Ramos (cell line): Measurements from ENCODE around the gene JPT1.

Experiments used
- in situ Hi-C: fragments of 300-500 bp; cut with MboI; formaldehyde crosslinking; loops from one replicate; pipeline ENCODE4 v1.14.3; 2022; ENCODE audit warnings: low sequenced_read_pairs; ENCODE audit not compliant: unreplicated experiment

Gene JPT1

DNA sequence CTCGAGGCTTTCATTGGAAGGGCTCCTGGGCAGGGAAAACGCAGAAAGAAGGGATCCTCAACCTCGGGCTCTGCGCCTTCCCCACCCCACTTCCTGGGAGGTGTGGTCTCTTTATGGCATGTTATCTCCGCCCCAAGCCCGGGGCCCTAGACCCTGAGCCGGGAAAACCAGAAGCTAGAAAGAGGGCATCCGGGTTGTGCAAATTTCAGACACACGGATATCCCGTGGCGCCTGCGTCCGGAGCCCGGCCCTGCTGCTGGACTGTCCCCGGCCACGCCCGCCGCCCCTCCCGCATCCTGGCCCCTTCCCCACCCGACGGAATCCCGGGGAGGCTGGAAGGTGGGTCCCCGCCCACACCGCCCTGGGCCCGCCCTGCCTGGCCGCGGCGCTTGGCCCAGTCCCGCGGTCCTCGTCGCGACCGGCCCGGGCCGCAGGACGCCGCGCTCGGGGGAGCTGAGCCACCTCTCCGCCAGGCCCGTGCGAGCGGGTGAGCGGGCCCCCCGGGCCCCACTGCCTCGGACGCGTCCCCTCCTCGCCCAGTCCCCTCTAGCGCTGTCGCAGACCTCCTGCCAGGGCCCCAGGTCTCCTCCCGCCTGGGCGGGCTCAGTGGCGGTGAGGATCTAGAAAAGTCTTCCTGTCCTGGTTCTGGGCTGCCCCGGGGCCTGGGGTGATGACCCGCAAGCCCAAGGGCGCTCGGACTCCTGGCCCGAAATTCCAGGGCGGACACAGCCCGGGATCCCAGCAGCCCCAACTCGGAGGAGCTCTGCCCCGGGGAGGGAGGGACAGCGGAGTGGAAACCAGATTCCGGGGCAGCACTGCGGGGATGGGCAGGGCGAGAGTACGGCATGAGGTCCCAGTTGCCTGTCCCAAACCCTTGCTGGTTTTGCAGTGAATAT is 66.5 kb downstream of the JPT1 start, which contains the start of gene SLC16A5:
TSS of gene SLC16A5 (plus strand) at position 397 of the 896 bp plus-strand sequence. CDS start 5,683 bp downstream, outside the sequence.
- in situ Hi-C loops: no loop called here

DNA sequence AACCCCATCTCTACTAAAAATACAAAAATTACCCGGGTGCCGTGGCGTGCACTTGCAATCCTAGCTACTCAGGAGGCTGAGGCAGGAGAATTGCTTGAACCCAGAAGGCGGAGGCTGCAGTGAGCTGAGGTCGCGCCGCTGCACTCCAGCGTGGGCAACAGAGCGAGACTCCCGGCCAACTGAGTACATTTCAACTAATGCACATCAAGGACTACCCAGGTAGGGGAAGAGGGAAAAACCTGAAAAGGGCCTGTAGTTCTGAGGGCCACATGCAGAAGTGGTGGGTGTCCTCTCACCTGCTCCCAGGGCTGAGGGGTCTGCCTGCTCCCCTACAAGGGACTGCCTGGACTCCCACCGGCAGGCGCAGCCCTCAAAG is 67.1 kb downstream of the JPT1 start:
- in situ Hi-C loops: no loop called here

DNA sequence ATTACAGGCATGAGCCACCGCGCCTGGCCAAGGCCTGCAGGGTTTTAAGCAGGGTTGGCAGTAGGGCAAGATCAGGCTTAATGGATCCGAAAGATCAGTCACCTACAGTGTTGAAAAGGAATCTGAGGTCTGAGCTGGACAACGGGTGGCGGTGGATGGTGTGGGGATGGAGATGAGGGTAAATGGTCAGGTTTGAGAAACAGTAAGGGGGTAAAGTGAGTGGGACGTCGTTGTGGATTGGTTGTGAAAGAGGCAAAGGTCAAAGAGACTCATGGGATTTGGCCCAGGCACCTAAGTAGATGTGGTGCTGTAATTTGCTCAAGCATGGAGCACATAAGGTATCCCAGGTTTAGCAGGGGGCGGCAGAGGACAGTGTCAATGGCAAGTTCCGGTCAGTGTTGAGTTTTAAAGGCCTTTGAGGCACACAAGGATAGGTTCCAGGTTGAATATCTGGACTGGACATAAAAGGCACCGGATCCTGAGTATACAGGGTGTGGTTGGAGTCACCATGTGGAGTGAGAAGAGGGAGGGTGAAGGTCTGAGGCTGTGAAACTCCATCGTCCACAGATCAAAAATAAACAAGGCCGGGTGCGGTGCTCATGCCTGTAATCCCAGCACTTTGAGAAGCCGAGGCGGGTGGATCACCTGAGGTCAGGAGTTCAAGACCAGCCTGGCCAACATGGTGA is 67.7 kb downstream of the JPT1 start:
- in situ Hi-C loops: no loop called here
